HL-60/S4 treated with retinoic acid at 250 ng/mL for 4 days and 3 days (cell line): Measurements from ENCODE around the gene CCDC92.

Experiments
- in situ Hi-C: fragments of 300-500 bp; cut with MboI; formaldehyde crosslinking; loops from 2 replicates; pipeline ENCODE4 v1.7.0; 2022; ENCODE audit warnings: low sequenced_read_pairs

Gene CCDC92

DNA sequence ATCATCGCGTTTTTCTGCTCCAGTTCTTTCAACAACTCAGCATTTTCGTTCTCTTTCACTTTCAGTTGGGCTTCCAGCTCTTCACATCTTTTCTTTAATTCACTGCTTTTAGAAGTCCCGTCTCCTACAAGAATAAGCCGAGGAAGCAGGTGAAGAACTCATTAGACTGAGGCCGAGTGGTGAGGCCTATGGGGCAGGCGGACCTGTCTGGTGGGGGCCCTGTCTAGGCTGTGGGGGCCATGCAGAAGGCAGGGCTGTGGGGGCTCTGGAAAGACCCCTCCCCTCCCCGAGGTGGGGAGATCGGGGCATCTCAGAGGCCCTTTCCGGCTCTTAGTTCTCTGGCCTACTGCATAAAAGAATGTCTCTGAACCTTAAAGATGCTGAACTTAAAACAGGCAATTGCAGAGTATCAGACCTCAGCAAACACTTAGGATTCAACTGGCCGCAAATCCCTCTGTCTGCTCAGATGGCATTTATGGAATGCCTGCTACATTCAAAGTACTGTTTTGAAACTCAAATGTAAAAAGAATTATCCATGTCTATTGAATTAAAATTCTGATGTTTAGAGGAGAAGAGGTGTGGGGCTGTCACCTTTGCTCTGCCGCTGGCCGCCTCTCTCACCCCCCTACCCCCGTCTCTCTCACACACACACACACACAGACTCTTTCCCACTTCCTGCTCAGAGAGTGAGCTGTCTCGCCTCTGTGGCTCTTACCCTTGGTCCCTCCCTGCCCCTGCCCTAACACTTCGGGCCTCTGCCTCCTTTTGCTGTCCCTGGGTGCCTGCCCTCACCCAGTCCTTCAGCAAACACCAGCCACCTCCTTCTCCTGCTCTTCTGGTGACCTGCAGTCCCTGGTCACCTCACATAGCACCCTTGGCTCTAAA is 34.7 kb downstream of the CCDC92 start:
- in situ Hi-C loops: no loop called here

DNA sequence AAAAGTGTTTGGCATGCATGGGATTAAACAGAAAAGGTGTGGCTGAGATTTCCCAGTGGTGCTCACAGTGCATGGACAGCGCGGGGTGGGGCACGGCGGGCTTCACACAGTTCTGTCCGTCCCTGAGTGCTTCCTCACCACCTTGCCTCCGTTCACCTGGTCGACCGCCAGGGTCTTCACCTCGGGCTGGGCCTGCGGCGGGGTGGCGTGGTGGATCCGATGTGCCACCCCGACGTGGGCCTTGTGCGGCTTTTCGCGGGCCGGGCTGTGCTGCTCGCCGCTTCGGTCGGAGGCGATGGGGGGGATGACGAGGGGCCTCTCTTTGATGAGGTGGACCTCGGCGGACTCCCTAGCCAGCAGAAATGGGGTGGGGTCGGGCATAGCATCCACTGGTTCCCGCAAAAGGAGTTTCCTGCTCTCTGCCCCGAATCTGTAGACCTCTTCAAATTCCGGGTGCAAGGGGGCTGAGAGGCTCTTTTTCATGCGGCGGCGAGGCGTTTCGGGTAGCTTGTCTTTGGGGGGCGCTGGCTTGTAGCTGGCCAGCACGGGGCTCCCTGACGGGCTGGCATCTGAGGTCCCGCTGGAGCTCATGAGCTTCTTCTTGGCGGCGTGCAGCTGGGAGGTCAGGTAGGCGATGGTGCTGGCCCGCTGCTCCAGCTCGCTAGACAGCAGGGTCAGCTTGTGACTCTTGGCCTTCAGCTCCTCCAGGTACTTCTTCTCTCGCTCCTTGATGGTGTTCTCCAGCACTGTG is 35.5 kb downstream of the CCDC92 start:
- in situ Hi-C loops: no loop called here

DNA sequence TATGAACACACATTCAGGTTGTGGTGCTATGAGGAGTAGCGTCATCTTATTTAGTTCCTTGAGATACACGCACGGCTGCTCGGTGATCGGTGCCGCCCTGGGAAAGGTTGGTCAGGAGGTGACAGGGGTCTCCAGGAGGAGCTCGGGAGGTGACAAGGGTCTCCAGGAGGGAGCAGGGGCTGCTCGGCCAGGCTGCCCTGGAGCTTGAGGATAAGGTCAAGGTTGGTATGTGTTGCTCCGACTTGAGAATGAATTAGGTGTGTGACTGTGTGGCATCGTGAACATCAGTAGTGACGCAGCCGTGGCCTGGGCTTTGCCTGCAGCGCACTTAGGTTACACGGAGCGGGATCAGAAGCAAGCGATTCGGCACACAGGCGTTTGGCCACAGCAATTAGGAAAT is 36.2 kb downstream of the CCDC92 start:
- in situ Hi-C loops: no loop called here

DNA sequence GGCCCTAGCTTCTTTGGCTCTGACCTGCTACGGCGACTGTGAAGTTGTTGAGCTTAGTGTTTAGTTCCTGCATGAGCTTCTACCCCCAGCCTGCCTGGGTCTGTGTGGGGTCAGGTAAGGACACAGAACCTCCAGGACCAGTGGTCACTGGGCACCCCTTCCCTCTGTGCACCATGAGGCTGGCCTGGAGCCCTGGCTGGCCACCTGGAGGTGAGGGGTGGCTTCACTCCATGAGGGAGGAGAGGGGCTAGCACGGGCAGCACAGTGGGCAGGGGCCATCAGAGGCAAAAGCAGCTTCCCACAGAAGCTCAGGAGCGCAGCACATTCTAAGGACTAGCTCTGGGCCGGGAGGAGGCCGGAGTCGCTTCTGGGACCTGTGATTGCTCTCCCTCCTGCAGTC is 36.7 kb downstream of the CCDC92 start:
- in situ Hi-C loops: no loop called here

DNA sequence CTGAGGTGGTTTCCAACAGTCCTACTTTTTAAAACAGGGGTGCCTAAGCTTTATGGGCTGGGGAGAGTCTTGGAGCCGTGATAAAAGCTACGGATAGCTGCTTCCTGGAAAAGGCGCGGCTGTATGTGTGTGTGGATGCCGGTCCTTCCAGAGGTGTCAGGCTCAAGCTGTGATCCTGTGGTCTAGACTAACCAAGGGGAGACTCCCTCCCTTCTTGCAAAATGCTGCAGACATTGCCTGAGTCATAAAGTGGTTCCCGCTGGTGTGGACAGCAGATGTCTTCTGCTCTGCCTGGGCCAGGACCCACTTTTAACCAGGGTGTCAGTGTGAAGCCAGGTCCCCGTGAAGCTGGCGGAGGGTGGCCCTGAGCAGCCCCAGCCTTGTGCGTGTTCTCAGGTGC is 37.8 kb downstream of the CCDC92 start:
- in situ Hi-C loops: no loop called here

DNA sequence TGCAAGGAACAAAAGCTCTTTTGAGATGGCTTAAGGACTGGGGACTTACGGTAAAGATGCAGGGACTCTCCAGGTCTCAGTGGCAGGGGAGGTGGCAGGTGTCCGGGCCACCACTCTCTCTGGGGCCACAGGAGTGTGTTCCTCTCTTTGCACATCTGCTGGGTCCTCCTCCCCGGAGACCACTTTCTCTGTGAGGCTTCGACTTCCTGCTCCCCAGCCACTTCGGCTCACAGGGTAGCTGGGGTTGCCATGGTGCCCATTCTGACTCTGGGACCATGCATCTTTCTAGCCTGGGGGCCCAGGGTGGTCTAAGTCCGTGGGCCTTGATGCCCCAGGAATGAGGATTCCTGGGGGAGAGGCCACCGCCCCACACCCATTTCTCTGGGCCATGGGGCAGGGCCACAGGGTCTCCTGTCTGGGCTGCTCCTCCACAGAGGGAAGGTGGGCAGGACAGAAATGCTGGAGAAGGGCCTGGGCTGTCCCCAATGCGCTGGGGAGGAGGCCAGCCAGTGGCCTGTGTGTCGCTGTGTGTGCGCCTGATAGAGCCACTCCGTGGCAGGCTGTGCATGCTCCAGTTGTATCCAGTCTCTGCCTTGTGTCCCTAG is 38.5 kb downstream of the CCDC92 start:
- in situ Hi-C loops: no loop called here

DNA sequence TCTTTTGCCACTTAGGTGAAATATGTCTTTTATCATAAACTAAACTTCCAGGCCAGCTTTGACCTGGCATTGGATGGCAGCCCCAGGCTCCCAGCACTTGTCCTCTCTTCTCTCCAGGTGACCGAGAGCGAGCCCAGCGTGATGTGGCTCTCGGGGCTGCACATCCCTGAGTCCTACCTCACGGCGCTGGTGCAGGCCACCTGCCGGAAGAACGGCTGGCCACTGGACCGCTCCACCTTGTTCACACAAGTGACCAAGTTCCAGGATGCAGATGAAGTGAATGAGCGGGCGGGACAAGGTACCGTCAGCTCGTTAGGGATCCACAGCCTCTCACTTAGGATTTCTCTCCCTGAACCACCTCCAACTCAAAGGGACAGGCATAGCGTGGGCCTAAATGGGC is 39.4 kb downstream of the CCDC92 start:
- in situ Hi-C loops: no loop called here

DNA sequence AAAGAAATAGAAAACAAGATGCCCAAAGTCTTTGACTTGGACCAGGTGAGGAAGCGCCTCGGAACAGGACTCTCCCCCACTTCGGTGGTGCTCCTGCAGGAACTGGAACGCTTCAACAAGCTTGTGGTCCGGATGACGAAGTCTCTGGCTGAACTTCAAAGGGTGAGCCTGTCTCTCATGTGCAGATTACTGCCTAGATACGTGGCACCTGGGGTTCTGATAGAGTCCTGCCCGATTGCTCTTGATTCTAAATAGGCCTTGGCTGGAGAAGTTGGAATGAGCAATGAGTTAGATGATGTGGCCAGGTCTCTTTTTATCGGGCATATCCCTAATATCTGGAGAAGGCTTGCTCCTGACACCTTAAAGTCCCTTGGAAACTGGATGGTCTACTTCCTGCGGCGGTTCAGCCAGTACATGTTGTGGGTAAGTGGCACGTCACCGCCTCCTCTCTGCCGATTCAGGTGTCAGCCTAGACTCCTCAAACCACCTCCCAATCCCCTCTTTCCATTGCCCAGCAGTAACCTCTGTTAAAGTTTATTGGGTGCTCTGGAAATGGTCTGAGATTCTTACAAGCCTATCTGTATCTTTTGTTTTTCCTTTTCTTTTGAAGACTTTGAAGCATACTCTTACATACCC is 40.8 kb downstream of the CCDC92 start:
- in situ Hi-C loops: no loop called here

DNA sequence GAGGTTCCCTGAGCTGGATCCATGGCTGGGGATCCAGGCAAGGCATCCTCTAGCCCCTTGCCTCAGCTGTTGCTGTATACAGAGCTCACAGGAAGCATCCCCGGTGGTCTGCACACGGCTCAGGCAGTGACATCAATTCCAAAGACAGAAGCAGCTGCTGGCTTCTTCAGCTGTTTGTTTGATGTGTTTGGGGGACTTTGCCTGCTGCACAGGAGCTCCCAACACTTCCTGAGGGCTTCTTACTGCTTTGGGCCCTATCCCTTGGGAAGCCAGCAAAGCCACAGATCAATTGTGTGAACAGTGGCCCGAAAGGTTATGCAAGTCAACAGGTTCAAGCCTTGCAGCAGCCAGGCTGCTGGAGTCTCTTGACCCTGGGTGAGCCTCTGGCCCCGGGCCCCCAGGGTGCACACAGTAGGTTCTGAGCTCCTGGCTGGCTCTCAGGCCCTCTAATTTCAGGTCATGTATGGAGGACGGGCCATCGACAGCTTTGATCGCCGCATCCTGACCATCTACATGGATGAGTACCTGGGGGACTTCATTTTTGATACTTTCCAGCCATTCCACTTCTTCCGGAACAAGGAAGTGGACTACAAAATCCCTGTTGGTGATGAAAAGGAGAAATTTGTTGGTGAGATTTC is 42.6 kb downstream of the CCDC92 start:
- in situ Hi-C loops: no loop called here

DNA sequence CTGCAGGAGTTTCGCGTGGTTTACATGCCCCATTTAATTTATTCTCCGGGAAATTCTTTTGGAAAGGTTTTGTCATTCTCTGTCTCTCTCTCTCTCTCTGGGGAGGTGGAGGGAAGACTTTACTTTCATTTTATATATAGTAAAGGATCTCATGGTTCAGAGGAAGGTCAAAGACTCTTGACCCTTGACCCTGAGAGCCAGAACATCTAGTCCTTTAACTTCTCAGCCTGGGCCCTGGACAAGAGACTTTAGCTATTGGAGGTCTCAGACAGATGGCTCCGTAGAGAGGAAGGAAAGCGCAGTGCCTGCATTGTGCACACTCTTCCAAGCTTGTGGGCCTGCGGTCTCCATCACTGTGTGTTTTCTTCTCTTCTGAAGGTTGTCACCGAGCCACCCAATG is 43.7 kb downstream of the CCDC92 start:
- in situ Hi-C loops: no loop called here

DNA sequence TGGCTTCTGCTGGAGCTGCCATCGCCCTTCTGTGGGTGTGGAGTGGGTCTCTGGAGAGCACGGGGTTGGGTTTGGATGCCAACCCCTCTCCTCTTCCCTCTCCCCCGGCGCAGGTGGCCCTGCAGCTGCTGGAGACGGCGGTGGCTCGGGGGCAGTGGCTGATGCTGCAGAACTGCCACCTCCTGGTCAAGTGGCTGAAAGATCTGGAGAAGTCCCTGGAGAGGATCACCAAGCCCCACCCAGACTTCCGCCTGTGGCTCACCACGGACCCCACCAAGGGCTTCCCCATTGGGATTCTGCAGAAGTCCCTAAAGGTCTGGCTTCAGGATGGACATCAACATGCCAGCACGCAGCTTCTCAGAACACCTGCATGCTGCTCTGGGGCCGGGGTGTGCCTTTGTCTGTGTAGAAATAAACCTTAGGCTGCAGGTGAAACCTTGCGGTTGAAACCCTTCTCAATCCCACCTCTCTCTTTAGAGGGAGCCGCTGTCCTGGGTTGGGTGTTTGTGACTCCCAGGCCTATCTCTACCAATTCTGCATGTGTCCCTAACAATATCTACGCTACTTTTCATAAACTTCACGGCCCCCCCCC is 44.3 kb downstream of the CCDC92 start:
- in situ Hi-C loops: no loop called here

DNA sequence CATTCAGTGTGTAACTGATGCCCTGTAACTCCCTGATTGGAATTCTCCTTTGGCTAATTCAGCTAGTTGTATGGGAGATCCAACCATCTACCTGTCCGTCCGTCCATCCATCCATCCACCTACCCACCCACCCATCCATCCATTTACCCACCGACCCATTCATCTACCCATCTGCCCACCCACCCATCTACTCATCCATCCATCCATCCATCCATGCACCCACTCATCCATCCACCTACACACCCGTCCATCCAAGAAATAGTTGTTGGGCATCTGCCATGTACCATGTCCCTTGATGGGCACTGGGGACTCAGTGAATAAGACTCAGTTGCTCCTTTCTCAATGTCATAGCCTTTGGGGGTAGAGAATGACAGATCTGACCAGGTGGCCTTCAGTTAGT is 48.1 kb downstream of the CCDC92 start:
- in situ Hi-C loops: no loop called here

DNA sequence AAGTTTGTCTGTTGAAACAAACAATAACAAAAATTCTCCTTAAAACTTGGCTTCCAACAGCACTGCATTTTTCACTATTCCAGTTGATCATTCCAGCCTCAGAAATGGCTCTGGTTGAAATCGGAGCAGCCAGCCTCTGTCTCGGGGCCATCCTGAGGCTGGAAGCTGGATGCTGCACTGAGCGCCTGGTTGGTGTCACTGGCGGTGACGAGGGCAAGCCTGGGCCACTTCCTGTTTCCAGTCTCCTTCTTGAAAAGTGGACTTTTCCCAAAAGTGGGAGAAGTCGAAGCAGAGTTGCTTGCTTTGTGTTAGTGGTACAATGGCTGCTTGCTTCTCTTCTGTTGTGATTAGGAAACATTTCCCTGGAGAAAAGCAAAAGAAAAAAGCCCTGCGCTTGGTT is 48.7 kb downstream of the CCDC92 start:
- in situ Hi-C loops: no loop called here

DNA sequence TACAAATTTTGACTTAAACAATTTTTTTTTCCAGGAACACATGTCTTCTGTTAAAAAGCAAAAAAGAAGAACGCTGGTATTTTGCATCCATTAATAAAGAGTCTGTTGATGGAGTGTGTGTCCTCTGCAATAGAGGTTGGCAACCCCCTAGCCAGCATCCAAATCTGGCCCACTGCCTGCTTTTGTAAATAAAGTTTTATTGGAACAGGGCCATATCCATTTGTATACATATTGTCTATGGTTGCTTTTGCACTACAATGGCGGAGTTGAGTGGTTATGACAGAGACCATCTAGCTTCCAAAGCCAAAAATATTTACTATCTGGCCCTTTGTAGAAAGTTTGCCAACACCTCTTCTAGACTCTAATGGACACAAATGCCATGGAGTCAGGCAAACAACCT is 49.6 kb downstream of the CCDC92 start:
- in situ Hi-C loops: no loop called here

DNA sequence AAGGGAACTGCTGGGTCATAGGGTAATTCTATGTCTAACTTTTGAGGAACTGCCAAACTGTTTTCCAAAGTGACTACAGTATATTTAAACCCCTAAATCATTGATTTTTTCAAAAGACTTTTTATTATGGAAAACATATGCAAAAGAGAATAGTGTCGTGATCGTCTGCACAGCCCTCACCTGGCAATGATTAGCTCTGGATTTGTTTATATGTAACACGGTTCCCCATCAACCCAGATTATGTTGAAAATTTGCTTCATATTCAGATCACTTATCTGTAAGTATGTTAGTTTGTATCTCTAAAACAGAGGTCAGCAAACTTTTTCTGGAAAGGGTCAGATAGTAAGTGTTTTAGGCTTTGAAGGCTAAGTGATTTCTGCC is 52.7 kb downstream of the CCDC92 start:
- in situ Hi-C loops: no loop called here

DNA sequence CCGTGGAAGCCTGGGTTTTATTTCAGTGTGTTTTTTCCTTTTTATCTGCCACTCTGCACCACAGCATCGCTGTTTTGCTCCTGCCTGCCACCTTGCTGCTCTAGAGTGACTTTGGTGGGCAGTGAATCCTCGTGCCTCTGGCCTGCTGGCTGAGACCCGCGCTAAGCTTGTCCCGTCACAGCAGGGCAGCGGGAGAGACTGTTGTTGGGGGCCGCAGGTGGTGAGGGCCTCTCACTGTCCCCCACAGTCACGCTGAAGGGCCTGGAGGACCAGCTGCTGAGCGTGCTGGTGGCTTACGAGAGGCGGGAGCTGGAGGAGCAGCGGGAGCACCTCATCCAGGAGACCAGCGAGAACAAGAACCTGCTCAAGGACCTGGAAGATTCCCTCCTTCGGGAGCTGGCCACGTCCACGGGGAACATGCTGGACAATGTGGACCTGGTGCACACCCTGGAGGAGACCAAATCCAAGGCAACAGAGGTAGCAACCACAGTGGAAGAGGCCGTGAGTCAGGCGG is 55.2 kb downstream of the CCDC92 start:
- in situ Hi-C loops: no loop called here

DNA sequence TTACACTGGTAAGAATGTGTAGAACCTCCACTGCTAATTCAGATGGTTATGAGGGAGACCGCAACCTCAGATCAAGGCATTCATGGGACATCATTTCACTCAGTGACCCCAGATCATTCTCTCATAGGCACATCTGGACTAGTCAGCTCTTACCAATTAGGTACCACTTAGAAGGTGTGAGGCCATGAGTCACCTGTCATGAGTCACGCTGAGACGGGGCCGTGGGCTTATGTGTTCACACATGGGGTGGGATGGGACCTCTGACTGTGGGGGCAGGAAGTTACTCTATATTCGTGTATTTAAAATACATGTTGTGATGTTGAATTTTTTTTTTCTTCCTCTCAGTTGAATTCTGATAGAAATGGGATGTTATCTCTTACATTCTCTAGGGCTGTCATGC is 55.9 kb downstream of the CCDC92 start:
- in situ Hi-C loops: no loop called here

DNA sequence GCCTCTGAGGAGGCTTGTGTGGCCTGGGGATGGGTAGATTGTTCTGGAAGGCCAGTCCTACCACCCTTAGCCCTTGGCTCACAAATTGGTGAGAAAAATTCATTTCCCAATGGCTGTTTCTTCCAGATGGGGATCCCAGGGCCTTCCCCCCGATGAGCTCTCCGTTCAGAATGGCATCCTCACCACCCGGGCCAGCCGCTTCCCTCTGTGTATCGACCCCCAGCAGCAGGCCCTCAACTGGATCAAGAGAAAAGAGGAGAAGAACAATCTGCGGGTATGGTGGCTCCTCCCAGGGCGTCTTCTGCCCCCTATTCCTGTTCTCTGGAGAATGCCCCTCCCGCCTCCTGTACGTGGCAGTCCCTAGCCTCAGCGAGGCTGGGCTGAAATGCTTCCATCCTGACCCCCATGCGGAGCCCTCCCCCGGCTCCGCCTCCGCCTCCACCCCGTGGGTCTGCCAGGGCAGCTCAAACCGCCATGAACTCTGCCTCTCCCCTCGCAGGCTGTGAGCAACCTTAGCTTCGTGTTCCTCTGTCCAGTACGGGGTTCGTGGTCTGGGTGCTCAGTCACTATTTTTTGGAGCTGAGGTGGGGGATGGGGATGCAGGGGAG is 57.8 kb downstream of the CCDC92 start:
- in situ Hi-C loops: no loop called here

DNA sequence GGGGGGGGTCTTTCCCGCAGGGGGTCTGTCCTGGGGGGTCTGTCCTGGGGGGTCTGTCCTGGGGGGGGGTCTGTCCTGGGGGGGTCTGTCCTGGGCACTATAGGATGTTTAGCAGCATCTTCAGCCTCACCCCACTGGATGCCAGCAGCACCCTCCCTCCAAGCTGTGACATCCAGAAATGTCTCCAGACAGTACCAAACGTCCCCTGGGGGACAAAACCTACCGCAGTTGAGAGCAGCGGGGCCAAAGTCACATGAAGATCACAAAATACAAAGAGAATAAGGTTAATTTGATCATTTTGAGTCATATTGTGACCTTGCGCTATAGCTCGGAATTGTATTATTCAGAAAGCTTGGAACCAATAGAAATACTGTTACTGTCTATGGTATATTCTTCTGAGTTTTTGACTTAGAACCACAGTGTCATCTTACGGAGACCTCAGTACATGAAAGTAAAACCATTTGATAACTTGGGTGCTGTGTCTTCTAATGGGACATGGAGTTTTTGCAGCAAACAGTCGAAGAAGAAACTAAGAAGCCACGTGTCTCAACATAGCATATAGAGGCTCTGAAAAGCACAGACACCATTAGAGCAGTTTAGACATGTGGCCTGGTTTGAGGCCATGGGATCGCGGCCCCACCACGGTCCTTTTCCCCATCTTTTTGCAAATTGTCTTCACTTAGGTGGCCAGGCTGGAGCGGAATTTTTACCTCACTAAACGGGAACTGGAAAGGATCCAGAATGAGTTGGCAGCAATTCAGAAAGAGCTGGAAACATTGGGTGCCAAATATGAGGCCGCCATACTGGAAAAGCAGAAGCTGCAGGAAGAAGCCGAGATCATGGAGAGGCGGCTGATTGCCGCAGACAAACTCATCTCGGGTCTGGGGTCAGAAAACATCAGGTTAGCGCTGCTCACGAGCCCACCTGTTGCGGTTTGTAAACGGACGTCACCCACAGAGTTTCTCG is 59.9 kb downstream of the CCDC92 start:
- in situ Hi-C loops: no loop called here
